Measurements from ENCODE around the gene L3HYPDH.

L3HYPDH gene

GRCh38 chr14:59490756-59491155, 6.5 kb upstream of the L3HYPDH start:
- peaks cover 90% of the 10 kb centered on the region for H3K36me3 ChIP-seq (ENCODE audit: low read depth)
- no peaks in the 10 kb centered on the region for H3K9me3 ChIP-seq (ENCODE audit: severe bottlenecking)
- no peak overlapping the region for H3K4me3 ChIP-seq (ENCODE audit: severe bottlenecking)
- H3K27ac ChIP-seq (ENCODE audit: poor library complexity, severe bottlenecking) = no peak overlapping the region
- DNase-seq (ENCODE audit: low spot score) = no peak
- TF ChIP-seq CTCF (IDR thresholded peaks at IDR 0.05; ENCODE audit: poor library complexity, severe bottlenecking) = no peak
- H3K4me1 ChIP-seq (ENCODE audit: insufficient read depth, poor library complexity, severe bottlenecking) = peaks cover 5% of the 10 kb centered on the region
- no peaks in the 10 kb centered on the region for H3K27me3 ChIP-seq (ENCODE audit: insufficient read depth, poor library complexity, severe bottlenecking)
- no peak for ATAC-seq (ENCODE audit: low read depth)

- peak; percentile 13 for ATAC-seq (ENCODE audit: low read depth)
- Histone ChIP-seq H3K4me3 (ENCODE audit: severe bottlenecking) (peak overlapping the region; percentile 64), H3K9me3 (ENCODE audit: severe bottlenecking) (no peaks in the 10 kb centered on the region), H3K27me3 (ENCODE audit: insufficient read depth, poor library complexity, severe bottlenecking) (no peaks in the 10 kb centered on the region), H3K4me1 (ENCODE audit: insufficient read depth, poor library complexity, severe bottlenecking) (peaks cover 23% of the 10 kb centered on the region), H3K27ac (ENCODE audit: poor library complexity, severe bottlenecking) (peak overlapping the region; percentile 89), H3K36me3 (ENCODE audit: low read depth) (peaks cover 41% of the 10 kb centered on the region)
- no peak for DNase-seq (ENCODE audit: low spot score)
- no peak for TF ChIP-seq CTCF (IDR thresholded peaks at IDR 0.05; ENCODE audit: poor library complexity, severe bottlenecking)
Observed at GRCh38 chr14:59484639-59485175, 499 bp upstream of the L3HYPDH start.

GRCh38 chr14:59483363-59483762, 845 bp downstream of the L3HYPDH start:
- Histone ChIP-seq H3K36me3 (ENCODE audit: low read depth) (peaks cover 39% of the 10 kb centered on the region), H3K4me1 (ENCODE audit: insufficient read depth, poor library complexity, severe bottlenecking) (peaks cover 23% of the 10 kb centered on the region), H3K9me3 (ENCODE audit: severe bottlenecking) (no peaks in the 10 kb centered on the region), H3K4me3 (ENCODE audit: severe bottlenecking) (peak overlapping the region; percentile 64), H3K27ac (ENCODE audit: poor library complexity, severe bottlenecking) (peak overlapping the region; percentile 89), H3K27me3 (ENCODE audit: insufficient read depth, poor library complexity, severe bottlenecking) (no peaks in the 10 kb centered on the region)
- TF ChIP-seq CTCF (IDR thresholded peaks at IDR 0.05; ENCODE audit: poor library complexity, severe bottlenecking) = no peak
- DNase-seq (ENCODE audit: low spot score) = no peak
- peak; percentile 19 for ATAC-seq (ENCODE audit: low read depth)

GRCh38 chr14:59482541-59483331, 1.5 kb downstream of the L3HYPDH start:
- H3K4me1 ChIP-seq (ENCODE audit: insufficient read depth, poor library complexity, severe bottlenecking) = peaks cover 23% of the 10 kb centered on the region
- DNase-seq (ENCODE audit: low spot score) = peak; percentile 87
- peaks cover 39% of the 10 kb centered on the region for H3K36me3 ChIP-seq (ENCODE audit: low read depth)
- no peaks in the 10 kb centered on the region for H3K27me3 ChIP-seq (ENCODE audit: insufficient read depth, poor library complexity, severe bottlenecking)
- H3K9me3 ChIP-seq (ENCODE audit: severe bottlenecking) = no peaks in the 10 kb centered on the region
- ATAC-seq (ENCODE audit: low read depth) = peak; percentile 74
- H3K4me3 ChIP-seq (ENCODE audit: severe bottlenecking) = peak overlapping the region; percentile 64
- TF ChIP-seq CTCF (IDR thresholded peaks at IDR 0.05; ENCODE audit: poor library complexity, severe bottlenecking) = no peak
- peak overlapping the region; percentile 89 for H3K27ac ChIP-seq (ENCODE audit: poor library complexity, severe bottlenecking)
